GM19463 (cell line): ENCODE measurements around the gene FUZ.
A peak's percentile ranks its signal among the peaks of the same experiment; 100 is the strongest.
"Not testable (repeated sequence)": the region's sequence is repeated elsewhere in the genome, so short reads cannot be mapped to it uniquely, and the experiment has no call there.

Experiments used
- ATAC-seq: cut with Tn5 transposase; IDR thresholded peaks from one replicate; pipeline ENCODE4 v1.9.1; 2021; ENCODE audit warnings: mild to moderate bottlenecking, moderate library complexity; ENCODE audit not compliant: unreplicated experiment

The FUZ gene

GRCh38 chr19:49833599-49833998 lies 20.5 kb upstream of the FUZ start:
- no peak for ATAC-seq

DNA sequence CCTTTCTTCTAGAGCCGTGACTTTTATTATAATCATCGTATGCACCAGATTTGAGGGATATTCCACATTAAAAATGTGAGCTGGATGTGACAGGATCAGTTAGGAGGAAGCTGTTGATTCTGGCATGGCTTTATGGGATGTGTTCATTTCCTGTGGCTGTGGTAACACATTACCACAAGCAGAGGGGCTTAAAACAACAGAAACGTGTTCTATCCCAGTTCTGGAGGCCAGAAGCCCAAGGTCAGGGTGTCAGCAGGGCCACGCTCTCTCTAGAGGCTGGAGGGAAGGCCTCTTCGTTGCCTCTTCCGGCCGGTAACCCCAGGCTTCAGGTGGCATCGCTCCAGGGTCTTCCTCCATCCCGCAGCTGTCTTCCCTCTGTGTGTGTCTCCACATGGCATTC lies 19.5 kb upstream of the FUZ start:
- ATAC-seq: no peak

DNA sequence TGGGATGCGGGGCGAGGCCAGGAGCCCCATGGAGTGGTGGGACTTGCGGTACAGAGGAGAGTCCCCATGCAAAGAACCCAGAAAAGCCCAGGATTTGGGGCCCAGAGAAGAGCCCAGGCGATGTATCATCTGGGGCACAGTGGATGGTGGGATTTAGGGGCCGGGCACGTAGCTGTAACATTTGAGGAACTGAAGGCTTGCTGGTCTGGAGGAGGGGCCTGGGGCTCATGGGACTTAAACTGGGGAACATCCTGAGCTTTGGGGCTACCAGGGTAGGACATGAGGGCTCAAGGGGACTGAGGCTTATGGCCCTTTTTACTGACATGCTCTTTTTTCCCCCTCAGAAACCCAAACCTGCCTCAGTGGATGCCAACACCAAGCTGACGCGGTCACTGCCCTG lies 18.5 kb upstream of the FUZ start:
- ATAC-seq: no peak

GRCh38 chr19:49830766-49831165 lies 17.7 kb upstream of the FUZ start:
- no peak for ATAC-seq

- ATAC-seq: no peak
These were observed 16.6 kb upstream of the FUZ start for GRCh38 chr19:49829721-49830120.

- ATAC-seq: no peak
These were observed 16.1 kb upstream of the FUZ start for GRCh38 chr19:49829200-49829599.

DNA sequence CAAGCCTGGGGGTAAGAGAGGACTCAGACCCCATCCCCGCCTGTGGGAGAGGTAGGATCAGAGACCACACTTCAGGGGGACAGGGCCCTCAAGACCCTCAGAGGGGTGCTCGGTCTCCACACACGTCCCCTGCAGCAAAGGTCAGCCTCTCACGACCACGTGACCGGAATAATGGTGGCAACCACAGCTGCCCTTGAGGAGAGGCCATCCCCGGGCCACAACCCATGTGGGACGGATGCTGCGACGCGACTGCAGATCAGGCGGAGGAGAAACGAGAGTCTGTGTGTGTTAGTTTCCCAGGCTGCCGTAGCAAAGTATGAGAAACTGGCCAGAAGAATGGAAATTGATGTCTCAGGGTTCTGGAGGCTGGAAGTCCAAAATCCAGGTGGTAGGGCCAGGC lies 13.9 kb upstream of the FUZ start:
- ATAC-seq: no peak

- ATAC-seq: no peak
These were observed 11.6 kb upstream of the FUZ start for GRCh38 chr19:49824662-49825061.

GRCh38 chr19:49823472-49823871 lies 10.4 kb upstream of the FUZ start:
- no peak for ATAC-seq

DNA sequence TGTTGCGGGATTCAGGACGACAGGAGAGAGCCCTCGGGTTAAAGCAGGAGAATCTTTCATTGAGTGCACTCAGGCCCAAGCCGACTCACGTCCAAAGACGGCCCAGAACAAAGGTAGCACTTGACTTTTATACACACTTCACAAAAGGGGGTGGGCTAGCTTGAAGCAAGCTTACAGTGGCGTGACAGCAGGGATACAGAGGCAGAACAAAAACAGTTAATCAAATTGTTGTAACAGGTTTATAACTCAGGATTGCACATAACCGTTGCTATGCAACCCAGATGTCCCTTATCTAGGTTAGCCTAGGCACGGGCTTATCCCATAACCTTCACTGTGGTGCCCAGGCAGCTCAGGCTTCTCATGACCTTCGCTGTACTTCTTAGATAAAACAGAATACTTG lies 7.0 kb upstream of the FUZ start:
- ATAC-seq: no peak

DNA sequence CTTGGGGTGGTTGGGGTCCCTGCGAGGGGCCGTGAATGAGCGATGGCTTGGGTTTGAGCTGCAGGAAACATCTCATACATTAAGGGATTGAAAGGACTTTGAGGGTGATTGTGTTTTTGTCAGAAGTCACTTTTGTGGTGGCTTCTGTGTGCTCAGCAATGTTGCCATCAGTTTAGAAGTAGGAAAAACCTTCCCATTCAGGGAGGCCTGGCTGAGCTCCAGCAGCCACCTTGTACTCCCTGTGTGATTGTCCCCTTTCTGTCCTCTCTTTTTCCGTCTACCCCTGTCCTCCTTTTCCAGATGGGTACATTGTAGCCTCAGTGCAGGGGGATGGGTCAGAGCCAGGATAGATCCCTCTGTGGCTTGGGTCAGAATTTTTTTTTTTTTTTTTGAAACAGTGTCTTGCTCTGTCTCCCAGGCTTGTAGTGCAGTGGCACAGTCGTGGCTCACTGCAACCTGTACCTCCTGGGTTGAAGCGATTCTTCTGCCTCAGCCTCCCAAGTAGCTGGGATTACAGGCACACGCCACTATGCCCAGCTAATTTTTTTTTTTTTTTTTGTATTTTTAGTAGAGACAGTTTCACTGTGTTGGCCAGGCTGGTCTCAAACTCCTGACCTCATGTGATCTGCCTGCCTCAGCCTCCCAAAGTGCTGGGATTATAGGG lies 6.5 kb upstream of the FUZ start:
- ATAC-seq: not testable (repeated sequence)

GRCh38 chr19:49818649-49819370 lies 5.7 kb upstream of the FUZ start:
- ATAC-seq: no peak

- peak; percentile 80 for ATAC-seq
These were observed 5.0 kb upstream of the FUZ start, which contains the start of gene MED25 for GRCh38 chr19:49817964-49818648. Gene MED25 (plus strand): TSS chr19:49818289. CDS start chr19:49818342, 53 bp downstream.

DNA sequence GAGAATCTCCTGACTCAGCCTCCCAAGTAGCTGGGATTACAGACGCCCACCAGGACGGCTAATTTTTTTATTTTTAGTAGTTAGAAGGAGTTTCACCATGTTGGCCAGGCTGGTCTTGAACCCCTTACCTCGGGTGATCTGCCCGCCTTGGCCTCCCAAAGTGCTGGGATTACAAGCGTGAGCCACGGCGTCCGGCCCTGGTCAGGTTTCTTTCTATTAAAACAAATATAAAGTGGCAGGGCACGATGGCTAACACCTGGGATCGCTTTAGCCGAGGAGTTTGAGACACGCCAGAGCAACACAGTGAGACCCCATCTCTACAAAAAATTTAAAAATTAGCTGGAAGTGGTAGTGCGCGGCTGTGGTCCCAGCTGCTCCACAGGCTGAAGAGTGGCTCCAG lies 3.5 kb upstream of the FUZ start:
- ATAC-seq: no peak

GRCh38 chr19:49814010-49814409 lies 918 bp upstream of the FUZ start:
- no peak for ATAC-seq

DNA sequence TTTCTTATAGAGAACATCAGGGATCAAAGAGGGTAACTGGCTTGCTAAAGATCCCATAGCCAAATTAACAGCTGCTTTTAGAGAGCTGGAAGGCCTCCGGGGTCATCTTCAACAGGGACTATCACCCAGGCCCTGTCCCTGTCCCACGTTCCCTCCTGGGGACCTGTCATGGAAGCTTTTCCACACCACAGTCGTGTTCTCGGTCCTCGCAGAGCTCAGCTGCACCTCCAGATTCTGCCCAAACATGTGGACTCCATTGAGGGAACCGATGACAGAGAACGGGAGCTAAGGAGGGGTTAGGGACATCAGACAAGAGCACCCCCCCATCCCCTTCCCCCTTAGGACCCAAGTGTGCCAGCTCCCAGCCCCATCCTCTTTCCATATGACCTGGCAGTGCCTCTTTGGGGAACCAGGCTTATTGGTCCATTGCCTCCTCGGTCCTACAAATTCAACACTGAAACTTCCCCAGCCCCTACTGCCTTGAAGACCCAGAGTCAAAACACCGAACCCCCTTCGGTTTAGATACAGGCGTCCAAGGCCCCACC lies 568 bp downstream of the FUZ start:
- no peak for ATAC-seq

DNA sequence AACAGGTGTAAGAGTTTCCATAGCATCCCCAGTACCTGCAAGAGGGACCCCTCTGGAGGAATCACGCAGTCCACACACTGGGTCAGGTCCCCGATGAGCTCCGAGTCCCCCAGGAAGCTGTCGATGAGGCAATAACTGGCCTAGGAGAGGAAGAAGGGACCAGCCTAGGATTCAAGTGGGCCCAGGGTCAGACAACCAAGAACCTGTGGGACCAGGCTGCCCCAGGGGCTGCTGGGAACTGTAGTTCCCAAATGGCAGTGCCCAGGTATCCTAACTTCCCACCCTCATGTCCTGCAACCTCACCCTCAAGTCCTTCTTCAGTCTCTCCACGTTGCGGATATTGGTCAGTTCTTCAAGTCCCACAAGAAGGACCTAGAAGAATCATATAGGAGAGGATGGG lies 1.8 kb downstream of the FUZ start:
- no peak for ATAC-seq

DNA sequence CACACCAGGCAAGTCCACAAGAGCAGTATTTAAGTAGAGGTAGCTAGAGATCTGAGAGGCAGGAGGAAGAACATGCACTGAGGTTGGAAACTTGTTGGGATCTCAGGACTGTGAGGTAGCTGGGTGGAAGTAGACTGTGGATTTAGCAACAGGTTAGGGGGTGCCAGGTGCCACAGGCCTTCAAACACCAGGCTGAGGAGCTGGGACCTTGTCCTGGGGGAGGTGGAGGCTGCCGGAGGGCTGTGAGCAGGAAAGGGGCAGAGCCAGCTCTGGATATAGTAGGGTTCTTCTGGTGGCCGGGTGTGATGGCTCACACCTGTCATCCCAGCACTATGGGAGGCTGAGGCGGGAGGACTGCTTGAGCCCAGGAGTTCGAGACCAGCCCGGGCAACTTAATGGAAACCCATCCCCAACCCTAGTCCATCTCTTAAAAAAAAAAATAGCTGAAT lies 3.1 kb downstream of the FUZ start:
- ATAC-seq: no peak

DNA sequence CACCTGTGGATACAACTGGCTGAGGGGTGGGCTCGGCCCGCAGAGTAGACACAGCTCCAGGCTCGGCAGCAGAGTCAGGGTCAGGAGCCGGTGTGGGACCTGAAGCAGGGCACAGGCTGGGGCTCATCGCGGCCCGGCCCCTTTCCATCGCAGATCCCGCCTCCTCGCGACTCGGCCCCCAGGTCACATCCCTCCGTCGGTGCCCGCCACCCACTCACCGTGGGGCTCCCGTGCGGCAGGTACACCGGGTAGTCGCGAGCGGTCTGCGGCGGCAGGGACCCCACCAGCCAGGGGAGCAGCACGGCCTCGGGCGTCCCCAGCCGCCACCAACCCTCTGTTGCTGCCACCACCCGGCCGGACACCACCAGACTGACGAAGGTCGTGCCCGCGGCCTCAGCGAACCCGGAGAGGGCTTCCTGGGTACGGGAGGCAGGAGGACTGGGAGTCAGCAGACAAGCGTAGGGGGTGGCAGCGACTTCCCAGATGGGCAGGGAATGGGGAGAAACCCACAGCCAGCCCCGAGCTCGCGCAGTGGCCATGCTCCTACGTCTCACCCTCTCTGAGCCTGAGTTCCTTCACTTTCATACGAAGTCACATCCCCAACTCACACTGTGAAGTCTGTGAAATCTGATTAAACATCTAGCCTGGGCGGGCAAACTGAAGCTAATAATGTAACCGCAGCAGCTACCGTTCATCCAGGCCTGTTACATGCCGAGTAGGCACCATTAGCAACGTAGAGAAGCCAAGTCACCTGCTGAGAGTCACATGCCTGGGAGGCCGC lies 3.7 kb downstream of the FUZ start:
- no peak for ATAC-seq

DNA sequence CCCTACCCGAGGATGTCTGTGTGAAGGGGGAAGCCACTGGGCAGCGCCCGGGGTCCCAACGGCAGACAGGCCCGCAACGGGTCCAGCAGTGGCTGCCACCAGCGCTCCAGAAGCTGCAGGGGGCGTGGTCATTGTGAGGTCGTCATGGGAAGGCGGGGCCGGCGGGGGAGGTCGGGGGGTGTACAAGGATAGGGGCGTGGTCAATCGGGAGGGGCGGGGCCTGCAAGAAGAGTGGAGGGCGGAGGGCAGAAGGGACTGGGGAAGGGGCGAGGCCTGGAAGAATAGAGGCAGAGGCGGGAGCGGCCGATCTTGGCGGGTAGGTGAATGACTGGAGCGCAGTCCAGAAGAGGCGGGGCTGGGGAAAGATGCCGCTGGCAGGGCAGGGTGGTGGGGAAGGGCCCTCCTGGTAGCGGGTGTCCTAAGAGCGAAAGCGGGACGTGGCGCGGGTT lies 4.4 kb downstream of the FUZ start:
- no peak for ATAC-seq
